Measurements from ENCODE around the gene TDRD5.

Gene TDRD5

DNA sequence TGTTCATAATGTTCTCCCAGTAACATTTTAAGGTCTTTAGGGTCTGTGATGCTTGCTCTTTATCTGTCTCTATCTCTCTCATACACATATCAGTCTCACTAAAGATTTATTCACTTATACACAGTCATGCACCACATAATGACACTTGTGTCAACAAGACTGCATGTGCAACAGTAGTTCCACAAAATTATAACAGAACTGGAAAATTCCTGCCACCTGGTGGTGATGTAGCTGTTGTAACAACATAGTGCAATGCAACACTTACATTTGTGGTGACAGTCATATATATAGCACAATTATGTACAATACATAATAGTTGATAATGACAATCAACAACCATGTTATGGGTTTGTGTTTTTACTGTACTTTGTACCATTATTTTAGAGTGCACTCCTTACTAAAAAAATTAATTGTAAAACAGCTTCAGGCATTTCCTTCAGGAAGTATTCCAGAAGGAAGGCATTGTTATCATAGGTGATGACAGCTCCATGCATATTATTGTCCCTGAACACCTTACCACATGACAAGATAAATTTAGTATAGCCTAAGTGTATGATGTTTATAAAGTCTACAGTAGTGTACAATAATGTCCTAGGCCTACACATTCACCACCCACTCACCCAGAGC is 8.1 kb downstream of the TDRD5 start:
- TF ChIP-seq, protein P1, sequence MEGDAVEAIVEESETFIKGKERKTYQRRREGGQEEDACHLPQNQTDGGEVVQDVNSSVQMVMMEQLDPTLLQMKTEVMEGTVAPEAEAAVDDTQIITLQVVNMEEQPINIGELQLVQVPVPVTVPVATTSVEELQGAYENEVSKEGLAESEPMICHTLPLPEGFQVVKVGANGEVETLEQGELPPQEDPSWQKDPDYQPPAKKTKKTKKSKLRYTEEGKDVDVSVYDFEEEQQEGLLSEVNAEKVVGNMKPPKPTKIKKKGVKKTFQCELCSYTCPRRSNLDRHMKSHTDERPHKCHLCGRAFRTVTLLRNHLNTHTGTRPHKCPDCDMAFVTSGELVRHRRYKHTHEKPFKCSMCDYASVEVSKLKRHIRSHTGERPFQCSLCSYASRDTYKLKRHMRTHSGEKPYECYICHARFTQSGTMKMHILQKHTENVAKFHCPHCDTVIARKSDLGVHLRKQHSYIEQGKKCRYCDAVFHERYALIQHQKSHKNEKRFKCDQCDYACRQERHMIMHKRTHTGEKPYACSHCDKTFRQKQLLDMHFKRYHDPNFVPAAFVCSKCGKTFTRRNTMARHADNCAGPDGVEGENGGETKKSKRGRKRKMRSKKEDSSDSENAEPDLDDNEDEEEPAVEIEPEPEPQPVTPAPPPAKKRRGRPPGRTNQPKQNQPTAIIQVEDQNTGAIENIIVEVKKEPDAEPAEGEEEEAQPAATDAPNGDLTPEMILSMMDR (conservative IDR thresholded peaks at IDR 0.05) = peak; percentile 80
- H3K27ac ChIP-seq = no peak overlapping the region

DNA sequence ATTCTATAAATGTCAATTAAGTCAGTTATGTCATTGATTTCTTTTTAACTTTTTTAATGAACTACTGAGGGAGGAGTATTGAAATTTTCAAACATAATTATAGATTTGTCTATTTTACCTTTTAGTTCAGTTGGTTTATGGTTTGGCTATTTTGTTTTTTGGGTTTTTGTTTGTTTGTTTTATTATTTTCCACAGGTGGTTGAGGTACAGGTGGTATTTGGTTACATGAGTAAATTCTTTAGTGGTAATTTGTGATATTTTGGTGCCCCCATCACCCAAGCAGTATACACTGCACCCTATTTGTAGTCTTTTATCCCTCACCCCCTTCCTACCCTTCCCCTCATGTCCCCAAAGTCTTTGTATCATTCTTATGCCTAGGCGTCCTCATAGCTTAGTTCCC is 9.5 kb downstream of the TDRD5 start:
- no peak overlapping the region for H3K27ac ChIP-seq
- TF ChIP-seq, protein P1 (conservative IDR thresholded peaks at IDR 0.05) = no peak

DNA sequence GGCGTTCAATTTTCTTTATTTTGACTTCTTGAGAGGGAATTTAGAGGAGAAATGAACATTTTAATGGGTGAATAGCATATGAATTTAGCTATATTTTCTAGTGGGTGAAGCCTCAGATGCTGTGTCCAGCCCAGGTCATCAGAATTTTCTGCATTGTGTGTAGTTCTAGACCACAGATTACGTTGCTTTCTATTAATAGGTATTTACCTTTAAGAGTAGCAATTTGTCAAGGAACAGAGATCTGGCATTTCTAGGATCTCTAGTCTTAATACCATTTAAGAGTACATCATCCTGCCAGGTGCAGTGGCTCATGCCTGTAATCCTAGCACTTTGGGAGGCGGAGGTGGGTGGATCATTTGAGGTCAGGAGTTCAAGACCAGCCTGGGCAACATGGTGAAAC is 20.7 kb downstream of the TDRD5 start:
- no peak overlapping the region for H3K27ac ChIP-seq
- TF ChIP-seq, protein P1 (conservative IDR thresholded peaks at IDR 0.05) = no peak

DNA sequence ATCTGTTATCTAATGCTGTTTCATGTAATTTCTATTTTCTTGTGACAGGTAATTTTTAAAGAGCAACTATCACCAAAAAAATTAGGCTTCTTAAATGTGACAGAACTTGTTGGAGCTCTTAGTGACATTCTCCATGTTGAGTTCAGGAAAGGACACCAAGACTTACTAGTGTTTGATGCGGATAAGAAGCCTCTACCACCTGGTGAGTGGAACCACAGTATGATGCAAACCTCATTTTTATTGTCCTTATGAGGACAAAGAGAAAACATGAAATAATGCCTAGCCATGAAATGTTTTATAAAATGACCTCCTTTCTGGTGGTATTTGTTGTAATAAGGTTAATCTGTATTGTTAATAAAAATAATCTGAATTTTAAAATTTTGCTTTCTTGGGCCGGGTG is 39.1 kb downstream of the TDRD5 start:
- H3K27ac ChIP-seq = no peak overlapping the region
- TF ChIP-seq, protein P1 (conservative IDR thresholded peaks at IDR 0.05) = no peak

DNA sequence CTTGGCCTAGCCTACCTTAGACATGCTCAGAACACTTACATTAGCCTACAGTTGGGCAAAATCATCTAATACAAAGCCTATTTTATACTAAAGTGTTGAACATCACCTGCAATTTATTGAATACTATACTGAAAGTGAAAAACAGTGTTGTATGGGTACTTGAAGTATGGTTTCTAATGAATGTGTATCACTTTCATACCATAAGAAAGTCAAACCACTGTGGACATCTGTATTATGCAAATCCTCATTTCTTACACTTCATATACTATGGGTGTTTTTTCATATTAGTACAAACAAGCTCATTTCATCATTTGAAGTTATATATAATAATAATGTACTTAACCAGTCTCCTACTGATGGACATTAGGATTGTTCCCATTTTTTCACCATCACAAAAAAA is 41.2 kb downstream of the TDRD5 start:
- H3K27ac ChIP-seq = no peak overlapping the region
- TF ChIP-seq, protein P1 (conservative IDR thresholded peaks at IDR 0.05) = no peak

DNA sequence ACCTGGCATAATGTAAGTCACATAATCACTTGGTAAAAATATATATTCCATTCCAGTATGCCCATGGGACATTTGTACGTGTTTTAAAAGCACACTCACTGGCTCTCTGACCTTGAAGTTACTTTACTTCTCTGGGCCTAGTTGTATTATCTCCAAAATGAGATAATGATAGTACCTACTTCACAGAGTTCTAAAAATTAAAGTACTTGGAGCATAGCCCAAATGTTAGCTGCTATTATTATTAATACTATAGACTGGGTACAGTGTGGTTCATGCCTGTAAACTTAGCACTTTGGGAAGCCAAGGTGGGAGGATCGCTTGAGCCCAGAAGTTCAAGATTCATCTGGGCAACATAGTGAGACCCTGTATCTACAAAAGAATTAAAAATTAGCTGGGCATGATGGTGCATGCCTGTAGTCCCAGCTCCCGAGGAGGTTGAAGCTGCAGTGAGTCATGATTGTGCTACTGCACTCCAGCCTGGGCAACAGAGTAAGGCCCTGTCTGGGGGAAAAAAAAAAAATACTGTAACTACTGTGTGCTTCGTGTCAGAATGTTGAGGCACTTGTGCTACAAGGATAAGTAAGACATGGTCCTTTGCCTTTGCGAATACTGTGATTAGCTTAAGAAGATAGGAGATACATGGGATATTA is 45.7 kb downstream of the TDRD5 start:
- TF ChIP-seq, protein P1 (conservative IDR thresholded peaks at IDR 0.05) = no peak
- H3K27ac ChIP-seq = no peak overlapping the region

DNA sequence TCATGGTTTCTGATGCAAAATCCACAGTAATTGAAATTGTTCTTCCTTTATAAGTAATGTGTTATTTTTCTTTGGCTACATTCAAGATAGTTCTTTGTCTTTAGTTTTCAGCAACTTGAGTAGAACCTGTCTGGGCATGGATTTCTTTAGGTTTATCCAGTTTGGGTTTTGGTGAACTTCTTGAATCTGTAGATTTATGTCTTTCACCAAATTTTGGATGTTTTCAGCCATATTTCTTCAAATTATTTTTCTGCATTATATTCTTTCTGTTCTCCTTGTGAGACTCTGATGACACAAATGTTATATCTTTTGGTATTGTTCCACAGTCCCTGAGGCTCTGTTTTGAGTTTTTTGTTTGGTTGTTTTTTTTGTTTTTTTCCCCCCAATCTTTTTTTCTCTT is 69.4 kb downstream of the TDRD5 start:
- H3K27ac ChIP-seq = no peak overlapping the region
- TF ChIP-seq, protein P1 (conservative IDR thresholded peaks at IDR 0.05) = no peak

Data from VCaP (cell line).